Raji (cell line): ENCODE results near the gene NRIP2.

Source experiments
- POLR2A ChIP-seq: IDR thresholded peaks from 2 replicates; pipeline ENCODE4 v1.6.1; 2011; ENCODE audit warnings: low read depth, low read length, control low read depth; ENCODE audit not compliant: insufficient read depth

Gene NRIP2

GRCh38 chr12:2825132-2825531, 9.7 kb downstream of the NRIP2 start:
- TF ChIP-seq POLR2A, result no peak

- no peak for TF ChIP-seq POLR2A
These were observed 10.3 kb downstream of the NRIP2 start for GRCh38 chr12:2824541-2824940.

GRCh38 chr12:2823483-2823882, 11.4 kb downstream of the NRIP2 start:
- no peak for TF ChIP-seq POLR2A

GRCh38 chr12:2820432-2820831, 14.4 kb downstream of the NRIP2 start:
- TF ChIP-seq POLR2A, result no peak

- no peak for TF ChIP-seq POLR2A
These were observed 15.0 kb downstream of the NRIP2 start for GRCh38 chr12:2819810-2820209.

GRCh38 chr12:2813214-2814185, 21.3 kb downstream of the NRIP2 start:
- TF ChIP-seq POLR2A, result no peak

- peak; percentile 100 for TF ChIP-seq POLR2A
These were observed 22.3 kb downstream of the NRIP2 start, which contains the start of gene ITFG2 for GRCh38 chr12:2812290-2813213. TSS of gene ITFG2 (plus strand) at chr12:2812668. CDS start at chr12:2812761, 93 bp downstream.

GRCh38 chr12:2811801-2812200, 23.0 kb downstream of the NRIP2 start:
- TF ChIP-seq POLR2A, result no peak

- no peak for TF ChIP-seq POLR2A
These were observed 28.1 kb downstream of the NRIP2 start for GRCh38 chr12:2806700-2807099.

GRCh38 chr12:2805143-2805520, 29.7 kb downstream of the NRIP2 start:
- TF ChIP-seq POLR2A, result no peak

GRCh38 chr12:2804393-2805142, 30.3 kb downstream of the NRIP2 start:
- no peak for TF ChIP-seq POLR2A

- no peak for TF ChIP-seq POLR2A
These were observed 31.0 kb downstream of the NRIP2 start for GRCh38 chr12:2803635-2804392.

GRCh38 chr12:2801044-2801783, 33.6 kb downstream of the NRIP2 start:
- no peak for TF ChIP-seq POLR2A
